ENCODE data around the gene AHDC1. TPM values are rescaled to one million over a fixed set of nuclear protein-coding genes. Genes with fewer than 3 reads are reported as not detected.

Gene AHDC1
- total and polyA plus RNA-seq, 10 of the 15 experiments (the other 5 are each of a cell fraction or from before 2014, with no cell fraction given) = 0.21 to 13.0 (median 1.4) TPM

GRCh38 chr1:27635396-27636142 lies 31.6 kb upstream of the AHDC1 start:
- SMC1A ChIA-PET (ENCODE audit: uncharacterized antibody, unreplicated experiment) = interaction anchor here (0.6 to 1.4 kb wide), 4 partner anchors 12 to 35 kb away, joined by 3 to 9 read pairs (median 3); no protein-coding TSS in a partner anchor
- peak overlapping the region; percentile 37; the same call in 1 of the 2 replicates for H3K27ac ChIP-seq (ENCODE audit: control insufficient read depth, insufficient read depth)
- no peaks in the 10 kb centered on the region for H3K27me3 ChIP-seq (replicated peaks in 1 of 2; ENCODE audit: control insufficient read depth in 2 of 2, insufficient read depth in 2 of 2, low read length in 1 of 2)
- intact Hi-C loops (cut with micrococcal nuclease; ENCODE audit: unreplicated experiment) = no loop called here
- WGBS (ENCODE audit: insufficient coverage, insufficient replicate concordance, low lambda C conversion rate, missing lambda C conversion rate) = 85% methylated on average over 11 of the region's 11 CpGs
- 0 out of 2 replicates have a peak overlapping the region, but pooled peaks have one; percentile 18 for H3K4me2 ChIP-seq (ENCODE audit: control insufficient read depth, insufficient read depth)
- DNase-seq (ENCODE audit: low read depth, low spot score) (no peak), FAIRE-seq (no peak), ATAC-seq (no peak)
- H3K36me3 ChIP-seq (ENCODE audit: control insufficient read depth in 2 of 2, insufficient read depth in 2 of 2, low read length in 1 of 2) = no peaks in the 10 kb centered on the region
- peaks cover 3% of the 10 kb centered on the region for H3K79me2 ChIP-seq (ENCODE audit: control insufficient read depth, insufficient read depth, low read length)
- no peaks in the 10 kb centered on the region; the same call in 2 of the 3 replicates for H3K9me3 ChIP-seq (replicated peaks; ENCODE audit: control insufficient read depth, insufficient read depth, low read length)
- CTCF ChIA-PET = interaction anchor here (0.7 to 9.0 kb wide), 3 partner anchors 11 to 53 kb away, joined by 3 to 97 read pairs (median 3); no protein-coding TSS in a partner anchor
- RAD21 ChIA-PET (ENCODE audit: unreplicated experiment) = interaction anchor here (0.7 to 14.6 kb wide), 6 partner anchors 10 to 36 kb away, joined by 3 to 211 read pairs (median 4); no protein-coding TSS in a partner anchor
- no TSS peak for BruUV-seq (replicated peaks)
- in situ Hi-C loops (cut with MboI) = no loop called here
- POLR2A ChIA-PET = interaction anchor here (0.6 to 14.3 kb wide), 7 partner anchors 10 to 958 kb away, joined by 3 to 141 read pairs (median 5); no protein-coding TSS in a partner anchor
- no peak overlapping the region for H2AFZ ChIP-seq (ENCODE audit: control insufficient read depth, low read depth, low read length)
- H3K4me1 ChIP-seq (ENCODE audit: control insufficient read depth, insufficient read depth, low read length) = peaks cover 57% of the 10 kb centered on the region
- no peak for TF ChIP-seq BCLAF1 (IDR thresholded peaks at IDR 0.05)
- TF ChIP-seq SKIL (IDR thresholded peaks at IDR 0.05; ENCODE audit: low read depth, poor library complexity, severe bottlenecking) = no peak
- no peak for TF ChIP-seq ZNF217 (IDR thresholded peaks at IDR 0.05)
- TF ChIP-seq NFYB (IDR thresholded peaks at IDR 0.05; ENCODE audit: insufficient read depth, low read depth, low read length) = no peak
- TF ChIP-seq POLR2AphosphoS2 (IDR thresholded peaks at IDR 0.05; ENCODE audit: low read depth, low read length) = no peak
- TF ChIP-seq NFXL1 (IDR thresholded peaks at IDR 0.05; ENCODE audit: borderline replicate concordance) = no peak
- no peak for TF ChIP-seq NFIC (IDR thresholded peaks at IDR 0.05; ENCODE audit: low read depth, low read length)
- TF ChIP-seq MXI1 (IDR thresholded peaks at IDR 0.05; ENCODE audit: low read depth, low read length) = no peak
- no peak for TF ChIP-seq TARDBP (IDR thresholded peaks at IDR 0.05; ENCODE audit: borderline replicate concordance)
- no peak for TF ChIP-seq CBX5 (IDR thresholded peaks at IDR 0.05; ENCODE audit: low read depth)
- TF ChIP-seq KDM1A (IDR thresholded peaks at IDR 0.05; ENCODE audit: borderline replicate concordance) = no peak
- no peak for TF ChIP-seq IKZF1 (conservative IDR thresholded peaks at IDR 0.05)
- no peak for TF ChIP-seq IRF4 (IDR thresholded peaks at IDR 0.05; ENCODE audit: low read depth, low read length)
- TF ChIP-seq STAT1 (conservative IDR thresholded peaks at IDR 0.05) = no peak
- 0 out of 2 replicates have a peak overlapping the region, but pooled peaks have one; percentile 7 for H3K9ac ChIP-seq (ENCODE audit: control insufficient read depth, insufficient read depth, low read length)
- no peak overlapping the region for H3K4me3 ChIP-seq
- H4K20me1 ChIP-seq (ENCODE audit: control insufficient read depth, insufficient read depth) = no peaks in the 10 kb centered on the region
